HG02973 (cell line): ENCODE measurements around the gene NHSL2.
"Not testable (repeated sequence)": the region's sequence is repeated elsewhere in the genome, so short reads cannot be mapped to it uniquely, and the experiment has no call there.

ENCODE experiments used
- ATAC-seq: cut with Tn5 transposase; IDR thresholded peaks from one replicate; pipeline ENCODE4 v1.9.1; 2021; ENCODE audit warnings: moderate library complexity; ENCODE audit not compliant: unreplicated experiment

Gene NHSL2

GRCh38 chrX:71922686-71923085 is 12.0 kb downstream of the NHSL2 start:
- ATAC-seq, result no peak

- ATAC-seq, result no peak
Measured at GRCh38 chrX:71923516-71923915, 12.9 kb downstream of the NHSL2 start.

GRCh38 chrX:71927040-71927439 is 16.4 kb downstream of the NHSL2 start:
- no peak for ATAC-seq

- ATAC-seq, result no peak
Measured at GRCh38 chrX:71928856-71929255, 18.2 kb downstream of the NHSL2 start.

GRCh38 chrX:71930298-71930697 is 19.7 kb downstream of the NHSL2 start:
- ATAC-seq, result no peak

- ATAC-seq, result no peak
Measured at GRCh38 chrX:71935476-71935875, 24.8 kb downstream of the NHSL2 start.

- ATAC-seq, result no peak
Measured at GRCh38 chrX:71936632-71937031, 26.0 kb downstream of the NHSL2 start.

GRCh38 chrX:71938371-71938770 is 27.7 kb downstream of the NHSL2 start:
- no peak for ATAC-seq

- no peak for ATAC-seq
Measured at GRCh38 chrX:71941145-71941544, 30.5 kb downstream of the NHSL2 start.

GRCh38 chrX:71941776-71942175 is 31.1 kb downstream of the NHSL2 start:
- no peak for ATAC-seq

GRCh38 chrX:71944369-71944768 is 33.7 kb downstream of the NHSL2 start:
- no peak for ATAC-seq

GRCh38 chrX:71945237-71945805 is 34.7 kb downstream of the NHSL2 start:
- ATAC-seq, result no peak

- no peak for ATAC-seq
Measured at GRCh38 chrX:71949363-71949762, 38.7 kb downstream of the NHSL2 start.

- no peak for ATAC-seq
Measured at GRCh38 chrX:71949844-71950445, 39.3 kb downstream of the NHSL2 start.

- ATAC-seq, result no peak
Measured at GRCh38 chrX:71953391-71953790, 42.7 kb downstream of the NHSL2 start.

GRCh38 chrX:71953946-71954345 is 43.3 kb downstream of the NHSL2 start:
- ATAC-seq, result no peak

GRCh38 chrX:71954458-71954857 is 43.8 kb downstream of the NHSL2 start:
- no peak for ATAC-seq

GRCh38 chrX:71955530-71956120 is 45.0 kb downstream of the NHSL2 start:
- ATAC-seq, result no peak

GRCh38 chrX:71958281-71958675 is 47.6 kb downstream of the NHSL2 start:
- ATAC-seq, result no peak

- ATAC-seq, result not testable (repeated sequence)
Measured at GRCh38 chrX:71964184-71964583, 53.5 kb downstream of the NHSL2 start.

GRCh38 chrX:71974916-71975315 is 64.3 kb downstream of the NHSL2 start:
- ATAC-seq, result no peak

GRCh38 chrX:71976753-71977152 is 66.1 kb downstream of the NHSL2 start:
- no peak for ATAC-seq

- ATAC-seq, result no peak
Measured at GRCh38 chrX:71978164-71978563, 67.5 kb downstream of the NHSL2 start.
